Nephron (organoid): Measurements from ENCODE around the gene GGPS1.

Experiments
- H3K27ac Mint-ChIP-seq, 3 experiments: 2 replicates each; pipeline ENCODE4 v1.8.0; 2020; ENCODE audit warnings: mixed read lengths in 3 of 3, mild to moderate bottlenecking in 2 of 3, moderate library complexity in 1 of 3
- H3K27me3 Mint-ChIP-seq: 2 replicates; pipeline ENCODE4 v1.8.0; 2021; ENCODE audit warnings: low read depth, mild to moderate bottlenecking, moderate library complexity, mixed read lengths
- H3K36me3 Mint-ChIP-seq: 2 replicates; pipeline ENCODE4 v1.8.0; 2020; ENCODE audit warnings: low read depth, mixed read lengths
- H3K4me1 Mint-ChIP-seq: 2 replicates; pipeline ENCODE4 v1.8.0; 2020; ENCODE audit warnings: mixed read lengths
- H3K4me3 Mint-ChIP-seq, 3 experiments: 2 replicates each; pipeline ENCODE4 v1.8.0; 2020; ENCODE audit warnings: mild to moderate bottlenecking in 3 of 3, mixed read lengths in 3 of 3, moderate library complexity in 2 of 3
- H3K9me3 Mint-ChIP-seq: 2 replicates; pipeline ENCODE4 v1.8.0; 2020; ENCODE audit warnings: mixed read lengths
- CTCF ChIP-seq, 3 experiments: fragments of 200-600 bp; sonication (generic); IDR thresholded peaks; one replicate each; pipeline ENCODE4 v1.5.0; 2021; ENCODE audit warnings: antibody characterized with exemption in 3 of 3; ENCODE audit not compliant: unreplicated experiment in 3 of 3

The GGPS1 gene

DNA sequence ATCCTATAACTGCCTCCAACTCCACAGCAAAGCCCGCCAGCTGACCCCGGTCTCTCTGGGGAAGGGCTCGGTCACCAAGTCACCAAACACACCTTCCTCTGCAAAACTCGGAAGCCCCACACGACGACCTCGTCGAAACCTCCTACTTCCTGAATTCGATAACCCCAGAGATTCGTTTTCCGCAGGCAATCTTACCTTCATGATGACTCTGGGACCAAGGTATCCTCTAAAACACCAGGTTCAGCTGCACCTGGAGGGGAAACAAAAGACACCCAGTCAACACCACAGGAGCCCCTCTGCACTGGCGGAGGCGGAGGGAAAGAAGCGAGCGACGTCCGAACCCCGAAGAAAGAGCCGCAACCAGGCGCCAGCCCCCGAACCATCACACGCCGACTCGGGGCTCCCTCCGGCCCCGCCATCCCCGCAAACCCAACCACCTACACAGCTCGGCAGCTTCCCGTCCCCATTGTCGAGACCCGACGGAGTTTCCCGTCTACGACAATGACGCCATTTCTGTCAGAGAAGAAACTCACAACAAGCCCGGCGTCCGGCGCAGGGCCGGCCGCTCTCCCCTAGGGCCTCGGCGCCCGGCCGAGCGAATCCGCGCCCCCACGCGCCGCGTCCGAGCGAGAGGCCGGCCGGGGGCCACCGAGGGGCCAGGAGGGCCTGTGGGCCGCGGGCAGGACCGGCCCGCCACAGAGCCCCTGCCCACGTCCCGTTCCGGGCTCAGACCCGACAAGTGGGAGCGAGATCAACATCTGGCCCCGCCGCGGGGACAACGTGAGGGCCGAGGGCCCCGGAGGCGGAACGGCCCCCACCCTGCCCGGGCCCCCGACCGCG, 1.4 kb upstream of the GGPS1 start:
- H3K36me3 Mint-ChIP-seq, result peaks cover 12% of the 10 kb centered on the region
- peaks cover 28% of the 10 kb centered on the region for H3K4me1 Mint-ChIP-seq
- H3K4me3 Mint-ChIP-seq, result peak overlapping the region; percentile 95 to 98 (median 96)
- TF ChIP-seq CTCF (IDR thresholded peaks at IDR 0.05; ENCODE audit: unreplicated experiment in 3 of 3), result no peak
- peak overlapping the region; percentile 83 to 94 (median 88) for H3K27ac Mint-ChIP-seq
- H3K27me3 Mint-ChIP-seq, result no peaks in the 10 kb centered on the region
- H3K9me3 Mint-ChIP-seq, result no peaks in the 10 kb centered on the region

DNA sequence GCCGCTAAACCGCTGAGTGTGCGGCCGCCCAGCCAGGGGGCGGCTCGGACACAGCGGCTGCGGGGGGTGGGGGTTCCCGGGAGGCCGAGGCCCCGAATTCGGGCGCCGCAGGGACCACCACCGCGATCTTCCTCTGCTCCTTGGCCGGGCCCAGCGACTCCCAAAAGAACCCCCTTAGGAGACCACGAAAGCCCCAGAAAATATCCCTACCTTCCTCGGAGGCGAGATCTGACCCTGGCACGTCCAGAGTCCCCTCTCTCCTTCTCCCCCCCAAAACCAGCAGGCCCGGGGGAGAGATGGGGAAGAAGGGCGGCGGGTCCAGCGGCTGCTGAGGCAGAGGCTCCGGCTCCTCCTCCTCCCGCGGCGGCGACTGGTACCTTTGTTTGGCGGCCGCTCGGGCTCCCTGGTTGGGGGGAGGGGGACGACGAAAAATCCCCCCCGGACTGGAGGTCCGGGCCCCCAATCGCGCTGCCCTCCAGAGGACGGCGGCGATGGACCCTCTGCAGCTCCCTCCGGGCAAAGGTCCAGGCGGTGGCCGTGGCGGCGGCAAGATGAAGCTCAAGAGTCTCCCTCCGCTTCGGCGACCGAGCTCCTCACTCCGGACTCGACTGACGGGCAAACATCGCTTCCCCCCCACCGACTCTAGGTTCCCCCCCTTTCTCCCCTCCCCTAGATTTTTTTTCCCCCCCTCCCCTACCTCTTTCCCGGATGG, 655 bp upstream of the GGPS1 start, which contains the start of gene ARID4B:
Gene ARID4B, minus strand, starts transcription at position 621 of the 712 bp plus-strand sequence. CDS start 1,260 bp downstream, outside the sequence.
- peak within 1 kb of the TSS; percentile 95 to 98 (median 96) for H3K4me3 Mint-ChIP-seq
- H3K36me3 Mint-ChIP-seq, result peaks cover 6% of the 10 kb centered on the region
- no peak for TF ChIP-seq CTCF (IDR thresholded peaks at IDR 0.05; ENCODE audit: unreplicated experiment in 3 of 3)
- H3K9me3 Mint-ChIP-seq, result no peaks in the 10 kb centered on the region
- no peaks in the 10 kb centered on the region for H3K27me3 Mint-ChIP-seq
- peak within 1 kb of the TSS; percentile 83 to 94 (median 88) for H3K27ac Mint-ChIP-seq
- peaks cover 33% of the 10 kb centered on the region for H3K4me1 Mint-ChIP-seq

DNA sequence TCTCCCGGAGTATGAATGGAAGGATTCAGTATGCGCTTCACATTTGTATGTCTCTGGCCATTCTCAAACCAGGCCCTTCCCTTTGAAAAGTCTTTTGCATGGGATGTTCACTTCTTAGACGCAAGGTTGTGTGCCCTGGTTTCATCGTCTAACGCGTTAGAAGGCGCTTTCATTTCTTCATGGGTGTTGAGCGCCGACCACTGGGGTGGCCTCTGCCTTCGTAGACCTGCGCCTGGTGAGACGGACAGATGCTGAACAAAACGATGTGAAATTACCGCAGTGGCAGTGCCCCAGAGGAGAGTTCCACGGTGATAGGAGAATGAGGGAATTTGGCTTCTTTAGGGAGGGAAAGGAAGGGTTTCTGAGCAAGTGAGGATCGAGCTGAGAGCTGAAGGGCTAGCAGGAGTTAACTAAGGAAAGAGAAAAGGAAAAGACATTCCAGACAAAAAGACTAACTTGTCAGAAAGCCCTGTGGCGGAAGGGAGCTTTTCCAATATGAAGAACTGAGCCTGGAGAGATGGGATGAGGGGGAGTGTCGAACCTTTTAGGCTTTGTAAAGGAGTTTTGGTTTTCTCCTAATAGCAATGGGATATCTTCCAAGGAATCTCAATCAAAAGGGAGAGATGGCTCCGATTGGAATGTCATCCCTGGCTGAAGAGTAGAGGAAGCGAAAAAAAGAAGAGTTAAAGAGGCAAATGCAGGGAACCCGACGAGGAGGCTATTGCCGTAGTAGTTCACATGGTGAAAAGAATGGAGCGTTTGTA, 951 bp downstream of the GGPS1 start:
- TF ChIP-seq CTCF (IDR thresholded peaks at IDR 0.05; ENCODE audit: unreplicated experiment in 3 of 3), result no peak
- H3K27me3 Mint-ChIP-seq, result no peaks in the 10 kb centered on the region
- peaks cover 10% of the 10 kb centered on the region for H3K36me3 Mint-ChIP-seq
- peaks cover 33% of the 10 kb centered on the region for H3K4me1 Mint-ChIP-seq
- no peaks in the 10 kb centered on the region for H3K9me3 Mint-ChIP-seq
- no peak overlapping the region for H3K27ac Mint-ChIP-seq
- no peak overlapping the region for H3K4me3 Mint-ChIP-seq

GRCh38 chr1:235330918-235331285, 2.5 kb downstream of the GGPS1 start:
- H3K36me3 Mint-ChIP-seq, result peaks cover 14% of the 10 kb centered on the region
- H3K27ac Mint-ChIP-seq, result no peak overlapping the region
- H3K4me3 Mint-ChIP-seq, result no peak overlapping the region
- H3K27me3 Mint-ChIP-seq, result no peaks in the 10 kb centered on the region
- TF ChIP-seq CTCF (IDR thresholded peaks at IDR 0.05; ENCODE audit: unreplicated experiment in 3 of 3), result no peak
- H3K4me1 Mint-ChIP-seq, result peaks cover 28% of the 10 kb centered on the region
- H3K9me3 Mint-ChIP-seq, result no peaks in the 10 kb centered on the region

DNA sequence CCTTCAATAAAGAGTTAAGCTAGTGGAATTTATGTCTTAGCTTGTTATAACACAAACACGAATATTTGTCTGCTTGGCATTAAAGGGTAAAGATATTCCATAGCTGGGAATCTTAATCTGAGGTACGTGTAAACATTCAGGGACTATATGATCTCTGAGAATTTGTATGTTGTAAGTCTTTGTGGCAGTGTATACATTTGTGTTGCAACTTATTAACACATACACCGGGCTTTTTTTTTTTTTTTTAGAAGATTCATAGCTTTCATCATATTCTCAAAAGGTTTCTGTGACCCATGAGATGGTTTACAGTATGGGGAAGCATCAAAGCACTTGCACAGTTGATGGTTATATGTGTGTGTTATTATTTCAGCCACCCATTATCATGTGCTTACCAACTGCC, 3.0 kb downstream of the GGPS1 start:
- Mint-ChIP-seq H3K27me3 (no peaks in the 10 kb centered on the region), H3K27ac (peak overlapping the region in 1 of 3 experiments; percentile 5), H3K36me3 (peaks cover 14% of the 10 kb centered on the region), H3K4me1 (peaks cover 23% of the 10 kb centered on the region), H3K9me3 (no peaks in the 10 kb centered on the region), H3K4me3 (no peak overlapping the region)
- no peak for TF ChIP-seq CTCF (IDR thresholded peaks at IDR 0.05; ENCODE audit: unreplicated experiment in 3 of 3)
